22Rv1 (cell line): ENCODE measurements around the gene NEK8.

Experiments used
- H3K27ac ChIP-seq: fragments of 450-650 bp; 2 replicates; pipeline ENCODE4 v1.5.1; 2017
- CTCF ChIP-seq: fragments of 450-650 bp; IDR thresholded peaks from 2 replicates; pipeline ENCODE4 v1.5.1; 2017; ENCODE audit warnings: mild to moderate bottlenecking
- ZFX ChIP-seq: fragments of 450-650 bp; IDR thresholded peaks from 2 replicates; pipeline ENCODE4 v1.6.1; 2017; ENCODE audit warnings: antibody characterized with exemption, borderline replicate concordance

Gene NEK8

DNA sequence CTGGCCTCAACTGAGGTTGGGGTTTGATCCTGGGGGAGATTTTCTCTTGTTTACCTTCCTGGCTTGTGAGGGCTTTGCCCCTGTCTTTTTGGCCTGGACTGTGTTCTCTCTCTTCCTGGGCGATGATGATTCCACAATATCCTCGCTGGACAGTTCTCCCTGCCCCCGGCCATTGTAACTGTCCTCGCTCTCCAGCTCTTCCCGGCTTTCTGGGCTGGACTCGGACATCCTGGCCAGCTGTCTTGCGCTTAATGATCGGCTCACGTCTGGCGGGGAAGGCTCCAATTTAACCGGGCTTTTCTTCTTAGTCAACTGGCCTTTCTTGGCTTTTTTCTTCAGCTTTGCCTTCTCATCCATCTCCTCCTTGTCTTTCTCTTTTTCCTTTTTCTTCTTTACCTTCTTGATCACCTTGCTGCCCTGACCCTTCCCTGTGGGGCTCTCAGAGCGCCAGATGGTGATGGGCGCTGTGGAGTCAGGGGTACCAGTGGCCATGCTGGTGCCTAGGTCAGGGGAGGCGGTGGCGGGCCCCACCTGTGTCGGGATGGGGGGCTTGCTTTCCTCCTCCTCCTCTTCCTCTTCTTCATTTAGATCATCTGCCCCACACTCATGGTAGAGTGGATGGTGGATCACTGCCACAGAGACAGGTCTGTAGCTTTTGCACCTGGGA, 24.9 kb upstream of the NEK8 start:
- TF ChIP-seq ZFX (no peak), CTCF (no peak)
- peak overlapping the region; percentile 99; the same call in 1 of the 2 replicates for H3K27ac ChIP-seq

DNA sequence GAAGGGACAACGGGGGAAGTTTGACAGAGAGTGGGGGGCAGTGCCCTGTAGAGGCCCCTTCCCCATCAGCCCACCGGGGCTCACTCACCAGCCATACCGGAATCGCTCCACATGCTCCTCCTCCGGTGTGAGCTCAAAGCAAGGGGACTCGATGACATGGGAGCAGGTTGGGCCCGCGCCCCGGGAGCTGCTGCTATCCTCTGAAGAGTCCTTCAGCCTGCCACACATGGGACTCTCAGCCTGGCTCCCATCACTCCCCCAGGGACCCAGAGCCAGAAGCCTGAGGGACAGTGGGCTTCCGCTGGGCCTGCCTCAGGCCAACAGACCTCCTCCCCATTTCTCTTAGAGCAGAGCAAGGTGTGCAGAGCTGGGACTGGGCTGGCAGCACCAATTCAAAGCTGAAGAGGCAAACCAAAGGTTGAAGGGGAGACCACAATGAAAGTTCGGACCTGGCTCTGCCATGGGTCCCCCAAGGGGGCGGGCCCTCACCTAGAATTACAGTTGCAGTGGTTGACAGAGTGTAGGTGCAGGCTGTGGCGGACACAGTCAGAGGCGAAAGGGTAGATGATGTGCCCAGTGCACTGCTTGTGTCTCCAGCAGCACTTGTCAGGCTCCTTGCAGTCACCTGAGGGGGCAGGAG, 24.2 kb upstream of the NEK8 start:
- TF ChIP-seq CTCF (no peak), ZFX (no peak)
- H3K27ac ChIP-seq: no peak overlapping the region

DNA sequence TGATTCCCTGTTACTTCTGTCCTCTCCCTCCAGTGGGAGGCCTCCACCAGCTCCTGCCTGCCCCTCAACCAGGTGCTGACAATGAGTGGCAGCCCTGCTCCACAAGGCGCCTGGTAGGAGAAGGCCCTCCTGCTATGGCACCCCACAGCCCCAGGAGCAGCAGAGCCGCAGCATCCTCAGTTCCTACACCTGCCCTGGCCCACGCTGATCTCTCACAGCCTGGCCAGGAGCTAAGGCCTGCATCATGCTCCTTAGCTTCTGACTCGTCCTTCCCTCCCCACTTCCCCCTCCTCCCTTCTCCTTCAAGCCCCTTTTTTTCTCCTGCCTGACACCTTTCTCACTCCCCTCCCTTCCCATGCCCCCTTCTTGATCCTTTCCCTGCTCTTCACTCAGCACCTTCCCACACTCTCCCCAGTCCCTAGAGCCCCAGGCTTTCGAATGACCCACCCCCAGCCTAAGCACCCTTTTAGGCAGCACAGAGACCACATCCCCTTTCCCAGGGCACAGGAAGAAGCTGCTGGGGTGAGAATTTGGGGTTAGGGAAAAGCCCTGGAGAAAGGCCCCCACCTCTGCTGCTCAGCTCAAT, 23.4 kb upstream of the NEK8 start:
- TF ChIP-seq CTCF: no peak
- H3K27ac ChIP-seq: no peak overlapping the region

DNA sequence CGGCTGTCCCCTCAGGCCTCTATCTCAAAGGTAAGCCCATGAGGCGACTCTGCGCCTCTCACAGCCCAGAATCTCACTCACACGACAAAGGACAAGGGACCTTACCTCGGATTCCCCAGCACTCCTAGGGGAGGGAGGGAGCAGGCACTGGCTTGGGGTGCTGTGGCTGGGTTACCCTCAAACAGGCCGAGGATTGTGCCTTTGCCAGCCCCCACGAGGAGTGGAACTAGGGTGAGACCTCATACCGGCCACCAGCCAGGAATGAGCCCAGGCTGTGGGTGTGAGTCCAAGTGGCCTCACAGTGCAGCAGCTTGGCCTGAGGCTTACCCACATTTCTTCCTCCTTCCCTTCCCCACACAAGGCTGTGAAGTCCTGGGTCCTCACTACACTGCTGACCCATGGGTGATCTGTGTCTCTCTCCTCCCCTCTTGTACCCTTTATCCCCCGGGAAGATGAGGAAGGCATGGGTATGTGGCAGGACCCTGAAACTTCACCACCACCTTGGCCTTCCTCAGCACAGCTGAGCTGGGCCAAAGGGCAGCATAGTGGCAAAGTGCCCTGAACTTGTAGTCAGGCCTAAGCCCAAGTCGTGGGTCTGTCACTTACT, 22.8 kb upstream of the NEK8 start:
- 0 out of 2 replicates have a peak overlapping the region, but pooled peaks have one; percentile 12 for H3K27ac ChIP-seq
- TF ChIP-seq ZFX: no peak
- TF ChIP-seq CTCF: no peak

DNA sequence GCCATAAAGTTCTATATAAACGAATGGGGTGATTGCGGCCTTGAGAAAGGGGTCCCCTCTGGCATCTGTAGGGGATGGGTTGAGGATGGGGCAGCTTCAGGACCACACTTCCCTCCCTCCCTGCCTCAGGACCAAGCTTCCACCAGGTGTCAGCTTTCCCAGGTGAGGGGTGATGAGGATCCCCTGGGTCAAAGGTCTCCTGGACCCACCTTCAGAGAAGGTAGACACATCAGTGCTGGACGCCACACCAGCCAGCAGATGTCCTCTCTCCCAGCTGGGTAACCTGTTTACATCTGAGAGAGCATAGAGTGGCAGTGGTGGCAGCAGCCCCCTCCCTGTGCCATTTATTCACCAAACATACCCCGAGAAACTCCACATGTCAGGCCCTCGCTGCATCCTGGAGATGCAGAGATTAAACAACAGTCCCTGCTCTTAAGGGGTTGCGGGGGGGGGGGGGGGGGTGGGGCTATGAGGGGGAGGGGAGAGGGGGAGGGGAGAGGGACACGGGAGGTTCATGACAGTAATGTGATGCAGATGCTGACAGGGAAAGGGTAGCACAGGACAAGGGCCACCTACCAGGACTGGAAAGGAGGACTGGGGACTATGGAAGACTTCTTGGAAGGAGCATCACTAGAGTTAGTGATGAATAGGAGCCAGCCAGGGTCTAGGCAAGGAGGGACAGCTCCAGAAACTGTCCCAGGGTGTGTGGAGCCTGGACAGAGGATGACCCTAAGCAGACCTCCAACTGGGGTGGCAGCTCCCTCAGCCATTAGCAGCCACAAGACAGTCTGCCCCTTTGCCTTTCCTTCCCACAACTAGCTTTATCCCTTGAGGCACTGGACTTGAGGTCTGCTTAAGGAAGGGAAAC, 21.9 kb upstream of the NEK8 start:
- peak overlapping the region; percentile 95; the same call in 1 of the 2 replicates for H3K27ac ChIP-seq
- TF ChIP-seq CTCF: no peak
- no peak for TF ChIP-seq ZFX

- peak overlapping the region; percentile 95; the same call in 1 of the 2 replicates for H3K27ac ChIP-seq
- TF ChIP-seq ZFX: no peak
- no peak for TF ChIP-seq CTCF
Observed at GRCh38 chr17:28707339-28707720, 21.3 kb upstream of the NEK8 start.
